GM12875 (cell line): ENCODE measurements around the gene MXI1.

Experiments used
- H3K4me3 ChIP-seq: one replicate; pipeline ENCODE4 v1.5.1; 2011; ENCODE audit warnings: low read depth, low read length, control low read depth
- CTCF ChIP-seq: IDR thresholded peaks from 2 replicates; pipeline ENCODE4 v1.5.1; 2011; ENCODE audit warnings: low read depth, mild to moderate bottlenecking, control low read depth, inconsistent platforms, low read length, moderate library complexity, borderline replicate concordance; ENCODE audit not compliant: insufficient read depth

MXI1 gene

DNA sequence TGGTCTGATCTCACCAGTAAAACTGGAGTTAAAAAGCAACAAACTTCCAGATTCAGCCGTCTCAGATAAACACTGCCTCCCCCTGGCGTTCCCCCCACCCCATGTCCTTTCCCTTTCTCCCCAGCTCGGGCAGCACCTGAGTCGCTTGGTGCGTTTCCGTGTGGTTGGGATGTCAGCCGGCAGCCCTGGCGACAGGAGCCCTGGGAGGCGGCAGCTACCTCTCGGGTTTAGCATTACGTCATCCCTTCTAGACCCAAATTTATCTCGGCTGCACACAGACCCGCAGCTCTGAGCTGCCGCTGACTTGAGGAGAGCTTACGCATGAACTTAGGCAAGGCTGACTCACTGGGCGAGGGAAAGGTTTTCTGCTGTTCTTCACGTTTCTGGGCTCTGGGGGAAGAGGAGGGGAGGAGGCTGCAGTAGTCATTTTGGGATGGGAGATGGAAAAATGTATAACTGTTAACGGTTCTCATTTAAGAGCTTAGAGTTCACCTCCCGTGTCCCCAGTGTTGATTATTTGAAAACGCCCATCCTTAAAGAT is 14.4 kb downstream of the MXI1 start:
- TF ChIP-seq CTCF: peak; percentile 15; the same call in 1 of the 2 replicates
- no peak overlapping the region for H3K4me3 ChIP-seq

DNA sequence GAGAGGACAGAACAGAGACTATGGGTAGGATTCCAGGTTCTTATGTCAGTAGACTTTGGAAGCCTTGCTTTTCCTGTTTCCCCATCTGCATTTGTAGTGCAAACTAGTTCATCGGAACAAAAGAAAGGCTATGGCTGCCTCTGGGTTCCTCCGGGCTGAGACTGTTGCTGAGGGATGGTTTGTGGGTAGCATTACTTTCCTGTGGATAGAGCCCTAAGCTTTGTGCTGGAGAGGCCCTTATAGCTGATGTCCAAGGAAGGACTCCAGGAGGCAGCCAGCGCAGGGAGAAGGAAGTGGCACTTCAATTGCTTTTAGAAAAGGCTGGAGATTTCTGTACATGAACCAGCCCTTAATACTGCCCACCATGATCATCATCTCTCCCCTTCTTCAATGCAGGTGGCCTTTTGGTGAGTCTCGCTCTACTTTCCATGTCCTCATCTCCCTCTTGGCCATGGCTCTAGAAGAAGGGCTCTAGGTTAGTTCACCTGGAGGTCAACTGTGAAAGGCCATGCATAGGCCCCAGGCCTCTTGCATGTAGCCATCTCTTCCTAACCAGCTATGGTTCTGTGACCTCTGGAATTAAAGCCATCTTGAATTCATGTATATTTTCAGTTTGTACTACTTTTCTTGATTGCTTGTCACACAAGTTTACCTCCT is 15.4 kb downstream of the MXI1 start:
- no peak for TF ChIP-seq CTCF
- H3K4me3 ChIP-seq: no peak overlapping the region

- H3K4me3 ChIP-seq: no peak overlapping the region
- TF ChIP-seq CTCF: no peak
These were observed 16.0 kb downstream of the MXI1 start for GRCh38 chr10:110223298-110223925.

DNA sequence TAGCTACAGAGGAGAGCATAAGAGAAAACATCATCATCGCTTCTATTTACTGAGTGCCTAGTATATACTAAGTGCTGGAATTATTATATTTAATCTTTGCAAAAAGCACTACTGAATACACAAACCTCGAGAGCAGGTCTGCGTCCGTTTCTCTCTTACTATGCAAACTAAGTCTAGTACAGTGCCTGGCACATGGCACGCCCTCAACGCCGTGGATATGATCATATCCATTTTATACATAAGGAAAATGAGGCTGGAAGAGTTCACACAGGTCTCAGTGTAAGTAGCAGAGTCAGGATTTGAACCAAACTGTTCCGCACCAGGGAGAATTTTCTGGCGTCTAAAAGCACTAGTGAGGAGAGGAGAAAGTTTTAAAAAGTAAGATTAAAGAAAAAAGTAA is 17.6 kb downstream of the MXI1 start:
- no peak for TF ChIP-seq CTCF
- H3K4me3 ChIP-seq: no peak overlapping the region

GRCh38 chr10:110225441-110225755 is 18.0 kb downstream of the MXI1 start:
- peak overlapping the region; percentile 63 for H3K4me3 ChIP-seq
- no peak for TF ChIP-seq CTCF

DNA sequence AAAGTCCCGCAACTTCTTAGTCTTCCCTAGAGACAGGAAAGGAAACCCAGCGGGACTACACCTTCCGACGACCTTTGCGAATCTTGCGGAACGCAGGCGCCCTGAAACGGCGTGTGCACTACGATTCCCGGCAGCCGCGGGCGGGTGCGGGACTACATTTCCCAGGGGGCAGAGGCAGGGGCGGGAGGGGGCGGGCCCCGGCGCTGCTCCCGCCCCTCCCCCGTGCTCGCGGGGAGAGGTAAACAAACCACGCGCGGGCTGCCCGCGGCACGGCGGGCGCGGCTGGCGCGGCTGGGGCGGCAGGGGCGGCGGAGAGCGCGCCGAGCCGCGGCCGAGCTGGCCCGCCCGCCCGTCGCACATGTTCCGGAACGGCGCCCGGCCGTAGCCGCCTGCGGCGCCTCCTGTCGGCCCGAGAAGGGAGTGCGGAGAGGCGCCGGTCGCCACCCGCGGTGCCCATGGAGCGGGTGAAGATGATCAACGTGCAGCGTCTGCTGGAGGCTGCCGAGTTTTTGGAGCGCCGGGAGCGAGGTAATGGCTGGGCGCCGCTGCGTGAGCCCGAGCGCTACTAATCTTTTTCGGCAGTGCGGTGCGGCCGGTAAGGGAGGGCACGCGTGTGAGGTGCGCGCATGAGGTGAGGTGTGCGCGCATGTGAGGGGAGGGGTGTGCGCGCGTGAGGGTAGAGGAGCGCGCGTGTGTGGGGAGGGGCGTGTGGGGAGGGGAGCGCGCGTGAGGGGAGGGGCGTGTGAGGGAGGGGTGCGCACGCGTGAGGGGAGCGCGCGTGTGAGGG is 18.5 kb downstream of the MXI1 start:
- TF ChIP-seq CTCF: peak; percentile 87

More for the DNA sequence above, 18.5 kb downstream of the MXI1 start:
- peak overlapping the region; percentile 63 for H3K4me3 ChIP-seq
